Activated CD4-positive, alpha-beta T cell treated with anti-CD3 and anti-CD28 coated beads, Interleukin-2, amount 50 U/mL, for 1 hour (primary cell): ENCODE results near the gene KLHL14.

Source experiments
- DNase-seq: peaks from one replicate; pipeline ENCODE4 v3.0.0-alpha.2; 2020

Gene KLHL14

GRCh38 chr18:32769586-32770053 lies 3.2 kb downstream of the KLHL14 start:
- DNase-seq, result no peak

- DNase-seq, result no peak
Measured at GRCh38 chr18:32769071-32769585, 3.7 kb downstream of the KLHL14 start.

- no peak for DNase-seq
Measured at GRCh38 chr18:32767400-32767799, 5.4 kb downstream of the KLHL14 start.

GRCh38 chr18:32764611-32765244 lies 8.1 kb downstream of the KLHL14 start:
- DNase-seq, result no peak

- no peak for DNase-seq
Measured at GRCh38 chr18:32763293-32763692, 9.5 kb downstream of the KLHL14 start.

- no peak for DNase-seq
Measured at GRCh38 chr18:32761231-32761630, 11.6 kb downstream of the KLHL14 start.

- DNase-seq, result no peak
Measured at GRCh38 chr18:32760391-32760790, 12.4 kb downstream of the KLHL14 start.

- DNase-seq, result no peak
Measured at GRCh38 chr18:32759611-32760167, 13.1 kb downstream of the KLHL14 start.

- no peak for DNase-seq
Measured at GRCh38 chr18:32754508-32755263, 18.1 kb downstream of the KLHL14 start.

GRCh38 chr18:32753656-32754260 lies 19.1 kb downstream of the KLHL14 start:
- DNase-seq, result no peak

GRCh38 chr18:32750328-32750727 lies 22.5 kb downstream of the KLHL14 start:
- DNase-seq, result no peak

GRCh38 chr18:32749809-32750208 lies 23.0 kb downstream of the KLHL14 start:
- DNase-seq, result no peak

- no peak for DNase-seq
Measured at GRCh38 chr18:32742579-32742978, 30.2 kb downstream of the KLHL14 start.

GRCh38 chr18:32735781-32736180 lies 37.0 kb downstream of the KLHL14 start:
- DNase-seq, result no peak

GRCh38 chr18:32734442-32734841 lies 38.4 kb downstream of the KLHL14 start:
- DNase-seq, result no peak

- DNase-seq, result no peak
Measured at GRCh38 chr18:32732165-32732564, 40.7 kb downstream of the KLHL14 start.

- DNase-seq, result no peak
Measured at GRCh38 chr18:32730620-32731091, 42.2 kb downstream of the KLHL14 start.

- no peak for DNase-seq
Measured at GRCh38 chr18:32730068-32730467, 42.8 kb downstream of the KLHL14 start.

GRCh38 chr18:32724071-32724749 lies 48.6 kb downstream of the KLHL14 start:
- DNase-seq, result no peak

- DNase-seq, result no peak
Measured at GRCh38 chr18:32722279-32722678, 50.5 kb downstream of the KLHL14 start.

GRCh38 chr18:32717126-32717525 lies 55.7 kb downstream of the KLHL14 start:
- DNase-seq, result no peak

- no peak for DNase-seq
Measured at GRCh38 chr18:32714571-32715148, 58.2 kb downstream of the KLHL14 start.
